HG02763 (cell line): ENCODE data around the gene OSMR.

Experiments
- ATAC-seq: cut with Tn5 transposase; IDR thresholded peaks from one replicate; pipeline ENCODE4 v1.9.1; 2021; ENCODE audit warnings: mild to moderate bottlenecking, moderate library complexity; ENCODE audit not compliant: unreplicated experiment

Gene OSMR

DNA sequence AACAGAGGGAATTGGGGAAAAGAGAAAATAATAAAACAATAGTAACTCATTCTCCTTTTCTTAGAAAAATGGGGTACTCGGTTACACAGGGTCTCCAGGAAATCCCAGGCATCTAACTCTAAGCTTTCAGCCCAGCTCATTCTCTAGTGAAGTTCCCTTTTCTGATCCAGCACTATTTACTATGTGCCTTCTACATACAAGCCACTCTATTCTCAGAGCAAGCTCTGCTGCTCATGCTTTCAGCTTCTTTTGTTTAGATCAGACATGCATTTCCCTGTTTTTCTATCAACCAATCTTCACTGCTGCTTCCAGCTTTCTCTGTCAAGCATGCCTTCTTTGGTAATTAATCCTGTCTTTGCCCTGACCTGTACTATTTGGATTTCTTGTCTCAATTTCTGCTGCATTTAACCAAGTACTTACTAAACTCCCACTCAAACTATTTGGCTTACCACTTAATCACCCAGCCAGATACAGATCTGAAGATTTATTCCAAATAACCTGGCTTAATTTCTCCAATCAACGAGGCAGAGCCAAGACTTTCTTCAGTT, 25.3 kb downstream of the OSMR start:
- no peak for ATAC-seq

DNA sequence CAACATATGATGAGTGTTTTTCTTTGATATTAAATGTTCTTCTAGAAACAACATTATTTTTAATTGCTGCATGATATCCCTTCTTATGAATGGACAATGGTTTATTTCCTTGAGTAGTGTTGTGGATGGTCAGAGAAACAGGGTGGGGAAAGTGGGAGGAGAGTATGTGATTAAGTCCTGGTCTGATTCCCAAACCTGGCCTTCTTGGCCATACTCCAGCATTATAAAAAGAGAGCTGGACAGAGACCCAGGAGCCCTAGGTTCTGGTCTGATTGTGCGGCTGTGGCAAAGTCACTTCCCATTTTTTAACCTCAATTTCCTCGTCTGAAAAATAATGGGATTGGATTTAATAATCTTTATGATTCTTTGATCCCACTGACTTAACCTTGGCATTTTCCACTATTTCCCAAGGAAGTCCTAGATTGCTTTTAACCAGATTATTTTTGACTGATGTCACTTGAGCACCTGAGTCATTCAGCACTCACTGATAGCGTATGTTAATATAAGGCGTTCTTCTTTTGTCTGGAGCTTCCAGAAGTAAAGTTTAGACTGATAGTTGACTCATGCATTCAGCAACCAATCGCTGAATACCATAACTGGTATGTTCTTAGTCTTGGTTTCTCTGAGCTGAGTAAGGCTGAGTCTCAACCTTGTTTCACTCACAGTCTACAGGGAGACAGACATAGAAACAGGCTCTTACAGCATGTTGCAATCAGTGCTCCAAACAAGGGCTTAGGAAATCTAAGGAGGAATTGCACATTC, 26.2 kb downstream of the OSMR start:
- no peak for ATAC-seq

DNA sequence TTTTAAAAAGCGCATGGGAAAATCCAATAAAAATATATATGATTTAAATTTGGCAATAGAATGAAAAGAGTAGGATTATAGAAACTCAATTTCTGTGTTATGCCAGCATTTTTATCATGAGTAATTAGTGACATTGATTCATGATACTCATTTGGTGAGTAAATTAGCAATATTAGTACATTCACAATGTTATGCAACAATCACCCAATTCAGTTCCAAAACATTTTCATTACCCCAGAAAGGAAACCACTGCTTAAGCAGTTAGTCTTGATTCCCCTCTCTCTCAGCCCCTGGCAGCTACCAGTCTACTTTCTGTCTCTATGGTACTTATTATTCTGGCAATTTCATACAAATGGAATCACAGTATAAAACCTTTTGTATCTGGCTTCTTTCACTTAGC, 27.0 kb downstream of the OSMR start:
- no peak for ATAC-seq

DNA sequence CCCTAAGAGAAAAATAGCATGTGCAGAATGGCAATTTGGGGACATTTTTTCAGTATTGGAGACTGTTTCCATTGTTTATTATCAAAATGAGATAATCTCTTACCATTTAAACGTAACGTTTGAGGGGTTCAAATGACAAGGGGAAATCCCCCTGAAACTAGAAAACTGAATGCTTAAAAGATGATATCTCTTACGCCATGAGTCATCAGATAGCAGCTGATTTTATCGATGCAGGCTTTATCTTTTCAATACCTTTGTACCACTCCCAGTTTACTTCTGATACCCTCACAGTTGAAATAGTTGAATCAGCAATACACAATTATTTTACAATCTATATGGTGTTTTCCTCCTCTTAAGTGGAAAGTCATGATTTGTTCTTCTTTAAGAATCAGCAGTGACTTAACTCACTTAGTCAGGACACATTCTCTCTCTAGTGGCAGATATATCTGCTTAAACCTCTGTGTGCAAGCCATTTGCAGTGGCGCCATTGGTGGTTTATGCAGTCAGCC, 29.2 kb downstream of the OSMR start:
- ATAC-seq = no peak

DNA sequence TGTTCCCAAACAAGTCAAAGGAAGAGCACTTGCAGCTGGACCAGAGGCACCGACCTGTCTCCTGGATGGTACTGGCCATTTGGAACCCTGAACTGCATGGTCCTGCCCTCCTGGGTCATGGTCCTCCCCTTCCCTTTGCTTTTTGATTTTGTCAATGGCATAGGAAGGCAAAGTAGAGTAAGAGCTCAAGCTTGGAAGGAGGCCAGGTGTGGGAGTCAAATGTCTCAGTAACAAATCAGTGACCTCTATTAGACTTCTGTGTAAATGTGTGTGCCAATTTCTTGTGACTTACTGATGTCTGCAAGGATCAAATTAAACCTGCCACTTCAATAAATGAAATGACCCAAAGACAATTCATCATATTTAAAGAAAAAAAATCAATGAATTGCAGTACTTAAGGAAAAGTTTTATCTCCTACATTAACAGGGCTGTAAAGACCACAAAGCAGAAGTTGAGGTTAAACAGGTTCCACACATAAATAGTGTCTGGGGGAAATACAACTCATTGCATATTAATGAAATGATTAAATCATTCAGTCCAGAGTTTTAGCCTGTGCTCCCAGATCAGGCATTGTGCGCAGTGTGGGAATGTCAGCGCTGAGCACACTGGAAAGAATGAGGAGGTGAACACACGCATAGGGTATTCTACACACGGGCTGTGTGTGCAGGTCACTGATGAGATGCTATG, 32.7 kb downstream of the OSMR start:
- ATAC-seq = no peak

DNA sequence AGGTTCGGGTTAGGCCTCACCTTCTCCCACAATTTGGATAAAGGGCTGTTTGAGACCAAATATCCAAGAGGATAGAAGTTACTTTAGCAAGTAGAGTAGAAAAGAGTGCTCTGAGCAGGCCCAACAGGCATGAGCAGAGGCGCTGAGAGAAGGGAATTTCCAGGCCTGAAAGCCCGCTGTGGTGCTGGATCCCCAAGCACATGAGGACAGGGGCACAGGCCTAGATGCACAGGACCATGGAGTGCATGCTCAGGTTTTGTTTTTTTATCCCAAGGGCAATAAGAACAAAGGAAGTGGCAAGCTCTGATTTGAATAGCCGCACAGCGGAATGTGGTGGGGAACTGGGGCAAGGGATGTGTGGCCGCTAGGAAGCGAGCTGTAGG, 33.3 kb downstream of the OSMR start:
- no peak for ATAC-seq

DNA sequence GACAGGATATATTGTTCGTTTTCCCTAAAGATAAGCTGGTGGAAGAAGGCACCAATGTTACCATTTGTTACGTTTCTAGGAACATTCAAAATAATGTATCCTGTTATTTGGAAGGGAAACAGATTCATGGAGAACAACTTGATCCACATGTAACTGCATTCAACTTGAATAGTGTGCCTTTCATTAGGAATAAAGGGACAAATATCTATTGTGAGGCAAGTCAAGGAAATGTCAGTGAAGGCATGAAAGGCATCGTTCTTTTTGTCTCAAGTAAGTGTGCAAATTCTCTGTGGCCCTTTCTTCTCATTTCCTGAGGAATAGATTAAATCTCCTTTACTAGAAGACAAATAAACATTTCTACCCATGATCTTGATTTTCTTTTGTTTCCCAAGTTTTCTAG, 38.0 kb downstream of the OSMR start:
- ATAC-seq = no peak

DNA sequence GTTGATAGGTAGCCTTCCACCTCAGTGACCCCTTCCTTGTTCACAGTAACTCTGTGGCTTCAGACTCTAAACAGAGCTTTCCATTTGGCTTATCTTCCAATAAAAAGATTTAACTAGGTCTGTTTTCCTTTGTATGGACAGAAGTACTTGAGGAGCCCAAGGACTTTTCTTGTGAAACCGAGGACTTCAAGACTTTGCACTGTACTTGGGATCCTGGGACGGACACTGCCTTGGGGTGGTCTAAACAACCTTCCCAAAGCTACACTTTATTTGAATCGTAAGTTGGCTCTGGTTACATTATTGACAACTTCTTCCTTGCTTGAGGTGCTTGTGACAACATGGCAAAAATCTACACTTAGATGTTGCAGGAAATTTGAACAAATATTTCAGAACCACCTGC, 39.4 kb downstream of the OSMR start:
- ATAC-seq = no peak

DNA sequence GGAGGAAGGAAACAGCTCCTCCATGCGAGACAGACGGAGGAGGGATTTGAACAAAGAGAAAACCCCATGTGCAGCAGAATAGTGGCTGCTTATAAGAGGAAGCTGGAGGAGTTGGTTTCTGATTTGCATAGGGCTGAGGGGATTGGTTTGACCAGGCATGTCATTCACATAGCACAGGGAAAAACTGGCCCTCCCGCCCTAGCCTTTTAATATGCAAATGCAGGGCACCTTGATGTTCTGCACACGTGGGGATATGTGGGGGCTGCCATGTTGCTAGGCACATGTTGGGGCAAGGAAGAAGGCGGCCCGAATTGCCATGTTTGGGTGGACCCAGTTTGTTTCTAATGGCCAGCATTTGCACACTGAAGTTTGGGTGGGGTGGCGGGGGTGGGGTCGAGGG, 42.2 kb downstream of the OSMR start:
- no peak for ATAC-seq

DNA sequence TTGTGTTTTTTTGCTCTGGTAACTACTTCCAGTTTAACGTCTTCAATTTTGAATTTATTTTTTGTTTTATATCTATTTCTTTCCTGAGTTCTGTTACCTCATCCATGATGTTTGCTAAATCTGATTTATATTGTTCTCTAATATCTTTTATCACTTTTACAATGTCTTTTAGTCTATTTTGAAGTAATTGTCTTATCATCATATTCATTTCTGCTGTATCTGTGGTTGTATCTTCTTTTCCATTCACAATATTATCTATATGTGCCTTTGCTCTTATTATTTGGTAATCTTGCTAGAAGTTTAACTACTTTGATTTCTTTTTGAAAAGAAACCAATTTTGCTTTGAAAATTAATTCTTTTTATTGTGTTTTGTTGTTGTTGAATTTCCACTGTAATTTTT, 43.6 kb downstream of the OSMR start:
- ATAC-seq = no peak

DNA sequence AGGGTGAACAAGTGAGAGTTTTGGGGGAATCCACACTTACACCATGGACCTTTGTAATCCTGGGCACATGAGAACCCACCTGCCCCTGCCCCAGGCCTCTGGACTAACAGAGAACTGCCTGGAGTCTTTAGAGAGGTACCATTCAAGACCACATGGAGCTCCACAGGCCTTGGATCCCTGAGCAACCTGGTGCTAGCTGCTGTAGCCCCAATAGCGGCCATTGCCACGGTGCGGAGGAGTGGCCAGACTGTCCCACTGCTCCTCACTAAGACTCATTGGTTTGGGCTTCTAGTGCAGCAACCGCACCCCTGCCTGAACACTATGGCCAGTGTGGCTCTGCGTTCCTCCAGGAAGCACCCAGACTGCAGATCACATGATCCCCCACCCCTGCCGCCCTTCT, 45.8 kb downstream of the OSMR start:
- ATAC-seq = no peak

DNA sequence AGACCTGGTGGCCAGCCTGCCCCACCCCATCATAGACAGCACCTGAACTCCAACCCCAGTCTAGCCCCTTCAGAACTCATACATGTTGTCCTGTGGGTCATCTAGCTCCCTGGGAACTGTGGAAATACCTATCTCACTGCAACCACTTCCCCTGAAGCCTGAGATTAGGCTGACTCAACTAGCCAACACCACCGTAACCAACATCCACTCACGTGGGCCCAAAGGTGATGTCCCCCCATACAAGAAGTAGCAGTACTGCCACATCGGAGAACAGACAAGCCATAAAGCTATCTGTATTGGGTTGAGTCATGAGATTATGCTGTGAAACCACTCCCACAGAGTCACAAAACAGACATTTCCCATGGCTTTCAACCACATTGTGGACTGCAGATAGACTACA, 46.6 kb downstream of the OSMR start:
- no peak for ATAC-seq

DNA sequence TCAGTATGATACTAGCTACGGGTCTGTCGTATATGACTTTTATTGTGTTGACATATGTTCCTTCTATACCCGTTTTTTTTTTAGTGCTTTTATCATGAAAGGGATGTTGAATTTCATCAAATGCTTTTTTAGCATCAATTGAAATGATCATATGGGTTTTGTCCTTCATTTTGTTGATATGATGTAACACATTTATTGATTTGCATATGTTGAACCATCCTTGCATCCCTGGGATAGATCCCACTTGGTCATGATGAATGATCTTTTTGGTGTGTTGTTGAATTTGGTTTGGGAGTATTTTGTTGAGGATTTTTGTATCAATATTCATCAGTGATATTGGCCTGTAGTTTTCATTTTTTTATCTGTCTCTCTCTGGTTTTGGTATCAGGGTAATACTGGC, 50.9 kb downstream of the OSMR start:
- ATAC-seq = no peak

DNA sequence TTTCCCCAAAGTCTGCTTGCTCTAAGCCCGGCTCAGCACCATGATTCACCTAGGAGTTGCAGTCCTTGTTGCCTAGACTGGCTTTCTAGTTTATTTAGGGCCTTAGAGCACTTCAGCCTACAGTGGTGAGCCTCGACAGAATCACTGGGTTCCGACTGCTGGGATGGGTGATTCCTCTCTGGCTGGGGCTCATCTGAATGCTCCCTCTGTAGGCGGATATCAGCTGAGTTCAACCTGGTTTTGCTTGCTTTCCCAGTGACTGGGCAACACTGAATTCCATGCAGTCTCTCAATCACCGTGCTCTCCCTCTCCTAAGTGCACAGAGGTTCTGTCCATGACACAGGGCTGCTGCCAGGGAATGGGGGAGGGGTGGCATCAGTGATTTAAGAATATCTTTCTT, 54.1 kb downstream of the OSMR start:
- no peak for ATAC-seq

DNA sequence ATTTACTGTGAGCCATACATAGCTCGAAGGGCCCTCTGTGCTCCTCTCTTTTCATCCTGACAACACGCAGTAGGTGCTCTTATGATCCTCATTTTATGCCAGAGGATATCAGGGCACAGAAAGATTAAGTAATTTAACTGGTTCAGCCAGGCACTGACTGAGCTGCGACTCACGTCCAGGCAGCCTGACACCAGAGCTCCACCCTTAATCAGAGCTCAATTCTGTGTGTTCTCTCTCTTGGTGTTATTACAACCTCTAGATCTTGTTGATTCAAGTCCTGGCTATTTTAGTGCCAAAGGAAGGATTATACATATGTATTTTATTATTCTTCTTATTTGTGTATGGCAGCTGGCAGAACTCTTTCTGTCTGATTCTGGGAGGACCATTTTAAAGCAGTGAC, 59.7 kb downstream of the OSMR start:
- no peak for ATAC-seq

DNA sequence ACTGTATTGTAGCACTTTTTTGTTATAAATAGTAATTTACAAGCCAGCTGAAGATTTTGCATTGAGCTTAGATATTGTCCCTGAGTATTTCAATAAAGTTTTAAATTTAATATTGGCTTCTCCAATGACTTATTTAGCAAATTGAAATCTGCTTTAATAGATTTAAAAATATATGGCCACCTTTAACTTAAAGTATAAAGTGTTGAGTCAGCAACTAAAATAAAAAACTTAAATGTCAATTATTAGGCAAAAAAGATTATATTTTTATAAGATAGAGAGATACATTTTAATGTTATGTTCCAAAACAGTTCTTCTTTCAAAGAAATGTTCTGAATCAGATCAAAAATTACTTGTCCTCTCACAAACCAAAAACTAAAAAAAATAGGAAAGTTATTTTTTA, 60.7 kb downstream of the OSMR start:
- no peak for ATAC-seq

DNA sequence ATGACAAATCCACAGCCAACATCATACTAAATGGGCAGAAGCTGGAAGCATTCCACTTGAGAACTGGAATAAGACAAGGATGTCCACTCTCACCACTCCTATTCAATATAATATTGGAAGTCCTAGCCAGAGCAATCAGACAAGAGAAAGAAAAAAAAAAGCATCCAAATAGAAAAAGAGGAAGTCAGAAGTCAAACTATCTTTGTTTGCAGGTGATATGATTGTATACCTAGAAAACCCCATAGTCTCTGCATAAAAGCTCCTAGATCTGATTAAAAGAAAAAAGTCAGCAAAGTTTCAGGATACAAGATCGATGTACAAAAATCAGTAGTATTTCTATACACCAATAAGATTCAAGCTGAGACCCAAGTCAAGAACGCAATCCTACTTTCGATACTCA, 66.1 kb downstream of the OSMR start:
- no peak for ATAC-seq

DNA sequence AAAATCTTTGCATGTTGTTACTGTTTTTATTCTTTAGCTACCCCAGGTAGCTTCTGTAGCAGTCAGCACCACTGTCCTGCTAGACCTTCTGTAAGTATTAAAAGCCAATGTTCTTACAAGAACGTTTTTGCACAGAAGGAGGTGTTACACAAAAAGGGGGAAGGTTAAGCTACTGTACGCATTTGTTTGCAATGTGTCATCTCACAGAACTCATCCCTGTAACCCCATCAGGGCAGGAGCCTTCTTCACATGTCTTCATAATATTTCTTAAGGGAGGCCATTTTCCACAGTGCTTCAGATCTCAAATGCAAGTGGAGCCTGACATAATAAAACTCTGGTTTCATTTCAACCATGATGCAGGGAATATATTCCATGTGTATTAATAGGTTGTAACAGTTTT, 67.9 kb downstream of the OSMR start:
- ATAC-seq = no peak

DNA sequence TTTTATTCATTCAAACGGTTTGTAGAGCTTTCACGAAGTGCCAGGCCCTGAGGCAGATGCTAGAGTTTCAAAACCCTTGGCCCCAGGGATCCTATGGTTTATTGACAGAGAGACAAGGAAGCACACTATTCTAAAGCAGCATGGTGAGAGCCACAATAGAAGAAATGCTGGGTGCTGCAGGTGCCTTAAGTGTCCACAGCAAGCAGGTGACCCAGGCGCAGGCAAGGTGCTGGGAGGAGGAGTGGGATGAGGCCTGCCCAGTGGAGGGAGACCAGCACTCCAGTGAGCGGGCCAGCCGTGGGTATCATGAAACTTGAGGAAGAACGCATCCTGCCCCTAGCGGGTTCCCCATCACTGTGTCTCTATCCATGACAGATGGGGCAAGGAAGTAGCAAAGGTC, 71.0 kb downstream of the OSMR start:
- ATAC-seq = no peak

DNA sequence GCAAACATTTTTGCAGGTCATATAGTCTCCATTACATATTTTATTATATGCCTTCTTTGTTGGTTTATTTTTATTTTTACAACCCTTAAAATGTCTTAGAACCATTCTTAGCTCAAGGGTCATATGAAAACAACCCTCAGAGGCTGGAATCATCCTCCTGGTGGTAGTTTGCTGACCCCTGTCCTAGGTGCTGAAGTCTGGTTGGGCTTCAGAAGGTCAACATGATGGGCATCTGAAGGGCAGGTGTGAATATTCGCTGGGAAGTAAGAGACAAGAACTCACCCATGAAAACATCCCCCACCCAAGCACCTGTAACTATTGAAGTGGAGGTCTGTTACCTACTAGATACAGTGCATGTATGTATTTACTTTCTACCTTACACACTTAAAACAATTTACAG, 75.4 kb downstream of the OSMR start:
- no peak for ATAC-seq

DNA sequence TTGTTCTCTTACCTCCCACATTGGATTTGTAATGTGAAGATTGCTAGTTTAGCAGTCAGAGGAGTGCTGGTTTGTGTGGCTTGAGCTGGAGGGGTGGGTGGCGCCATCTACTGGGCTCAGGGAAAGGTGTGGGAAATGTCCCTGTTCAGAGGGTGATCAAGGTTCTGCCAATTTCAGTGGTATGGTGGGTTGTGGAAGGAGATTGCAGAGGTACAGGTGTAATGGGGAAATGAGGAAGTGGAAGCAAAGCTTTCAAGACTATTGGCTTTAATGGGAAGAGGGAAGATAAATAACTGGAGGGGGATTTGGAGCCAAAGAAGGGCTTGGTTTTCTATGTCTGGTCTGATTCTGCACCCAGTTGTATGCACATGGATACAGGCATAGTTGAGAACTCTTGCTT, 76.4 kb downstream of the OSMR start:
- ATAC-seq = no peak

DNA sequence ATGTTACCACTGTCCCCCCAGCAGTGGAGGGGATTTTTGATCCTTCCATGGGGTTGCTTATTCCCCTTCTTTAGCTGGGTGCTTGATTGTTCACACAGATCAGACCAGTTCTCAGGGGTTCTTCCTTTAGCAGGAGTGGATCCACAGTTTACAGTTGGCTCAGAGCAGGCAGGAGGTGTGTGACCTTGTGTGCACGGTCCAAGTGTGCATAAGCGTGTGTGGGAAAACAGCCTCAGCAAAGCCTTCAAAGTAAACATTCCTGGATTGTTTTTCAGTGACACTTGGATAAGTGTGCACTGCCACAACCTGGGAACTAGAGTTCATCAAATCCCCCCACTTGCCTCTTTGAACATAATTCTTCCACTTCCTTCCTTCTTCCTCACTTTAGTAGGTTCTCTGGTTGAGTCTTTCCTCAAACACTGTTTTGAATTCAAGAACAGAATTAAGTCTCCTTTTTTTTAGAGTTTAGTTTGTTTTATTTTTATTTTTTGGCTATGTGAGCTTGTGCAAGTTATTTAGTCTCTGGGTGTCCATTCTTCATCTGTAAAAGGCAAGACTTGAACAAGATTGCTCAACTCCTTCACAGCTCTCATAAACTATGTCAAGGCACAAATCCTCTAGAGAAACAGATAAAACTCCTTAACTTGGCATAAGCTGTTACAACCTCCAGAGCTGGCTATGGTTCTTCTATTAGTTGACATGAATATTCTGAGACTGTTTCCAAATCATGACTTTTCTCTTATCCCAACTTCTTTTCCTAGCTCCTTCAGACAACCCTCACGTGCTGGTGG, 78.0 kb downstream of the OSMR start:
- ATAC-seq = no peak
